HG03457 (cell line): Measurements from ENCODE around the gene RD3L.
"Not testable (repeated sequence)": the region's sequence is repeated elsewhere in the genome, so short reads cannot be mapped to it uniquely, and the experiment has no call there.

ENCODE experiments used
- ATAC-seq: cut with Tn5 transposase; IDR thresholded peaks from one replicate; pipeline ENCODE4 v1.9.1; 2021; ENCODE audit warnings: moderate number of reproducible peaks; ENCODE audit not compliant: unreplicated experiment

The RD3L gene

DNA sequence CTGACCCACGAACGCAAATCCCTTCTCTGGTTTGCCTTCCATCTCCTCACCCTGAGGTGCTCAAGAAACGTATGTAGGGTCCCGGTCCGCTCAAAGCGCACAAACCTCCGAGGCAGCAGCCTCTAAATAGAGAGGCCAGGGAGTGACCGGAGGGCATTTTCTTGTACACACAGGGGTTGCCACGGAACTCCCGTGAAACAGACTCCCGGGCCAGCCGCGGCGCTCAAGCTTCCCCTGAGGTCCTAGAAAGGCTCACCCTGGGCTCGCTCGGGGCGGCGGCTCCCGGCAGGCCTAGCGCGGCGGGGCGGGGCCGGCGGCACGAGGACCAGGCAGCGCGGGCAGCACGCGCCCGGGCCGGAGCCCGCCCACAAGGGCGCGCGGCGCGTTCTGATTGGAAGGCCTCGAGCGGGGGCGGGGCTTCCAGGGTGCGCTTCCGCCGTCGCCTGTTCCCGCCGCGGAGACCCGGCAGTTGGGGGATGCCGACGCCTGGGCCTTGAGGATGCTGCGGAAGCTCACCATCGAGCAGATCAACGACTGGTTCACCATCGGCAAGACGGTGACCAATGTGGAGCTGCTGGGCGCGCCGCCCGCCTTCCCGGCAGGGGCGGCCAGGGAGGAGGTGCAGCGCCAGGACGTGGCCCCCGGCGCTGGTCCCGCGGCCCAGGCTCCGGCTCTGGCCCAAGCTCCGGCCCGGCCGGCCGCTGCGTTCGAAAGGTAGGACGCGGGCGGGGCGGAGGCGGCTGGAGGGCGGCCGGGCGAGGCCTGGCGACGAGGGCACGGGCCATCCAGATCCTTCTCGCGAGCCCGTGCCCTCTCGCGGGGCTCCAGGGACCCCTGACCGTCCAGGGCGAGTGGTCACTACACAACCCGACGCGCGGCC lies 14.1 kb downstream of the RD3L start, which contains the start of gene TDRD9:
TDRD9 (plus strand) TSS at position 446 of the 880 bp plus-strand sequence; CDS start at position 500, 54 bp downstream.
- no peak for ATAC-seq

DNA sequence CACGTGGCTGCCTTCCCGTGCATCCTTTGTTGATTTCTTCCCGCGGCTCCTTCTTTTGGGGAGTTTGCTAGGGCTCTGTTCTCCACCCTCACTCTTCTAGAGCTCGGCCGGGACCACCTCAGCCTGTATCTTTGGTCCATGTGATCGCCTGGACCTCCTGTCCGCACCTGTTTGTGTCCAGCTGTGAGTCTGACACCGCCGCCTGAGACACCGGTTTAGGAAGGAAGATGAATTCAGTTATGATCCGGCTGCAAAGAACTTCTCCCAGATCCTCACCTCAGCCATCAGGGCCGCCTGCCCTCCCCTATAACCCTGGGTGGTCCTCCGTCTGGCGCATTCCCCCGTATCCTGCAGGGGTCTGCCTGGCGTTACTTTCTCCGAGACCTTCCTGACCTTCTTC lies 14.8 kb downstream of the RD3L start:
- ATAC-seq, result no peak

DNA sequence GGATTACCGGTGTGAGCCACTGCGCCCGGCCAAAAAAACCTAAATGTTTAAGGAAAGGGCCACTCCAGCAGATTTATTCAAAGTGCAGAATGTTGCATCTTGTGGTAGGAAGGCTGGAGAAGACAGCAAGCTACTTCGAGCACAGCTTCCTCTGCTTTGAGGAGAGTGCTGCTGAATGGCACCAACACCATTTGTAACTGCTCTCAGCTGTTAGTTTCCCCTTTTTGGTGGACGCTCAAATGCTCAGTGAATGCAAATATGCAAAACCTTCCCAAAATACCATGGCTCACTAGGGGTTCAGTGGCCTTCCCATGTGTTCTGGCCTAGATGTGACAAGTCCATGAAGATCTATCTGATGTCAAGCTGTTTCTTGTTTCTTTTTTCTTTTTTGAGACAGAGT lies 17.0 kb downstream of the RD3L start:
- ATAC-seq, result no peak

DNA sequence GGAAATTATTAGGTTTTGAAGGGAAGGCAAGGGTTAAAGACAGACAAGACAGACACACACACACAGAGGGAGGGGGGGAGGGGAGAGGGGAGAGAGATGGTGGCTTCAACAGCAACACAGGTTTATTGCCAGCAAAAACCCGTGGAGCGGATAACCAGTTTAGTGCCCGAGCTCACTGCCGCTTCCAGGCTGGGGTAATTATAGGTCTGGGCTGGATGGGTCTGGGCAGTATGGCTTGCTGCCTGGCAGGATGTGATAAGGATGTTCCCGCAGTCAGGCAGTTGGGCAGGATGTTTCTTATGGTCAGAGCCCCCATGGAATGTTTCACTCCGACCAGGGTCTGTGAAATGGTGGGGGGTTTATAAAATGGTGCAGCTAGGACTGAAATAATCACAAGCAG lies 18.5 kb downstream of the RD3L start:
- no peak for ATAC-seq

DNA sequence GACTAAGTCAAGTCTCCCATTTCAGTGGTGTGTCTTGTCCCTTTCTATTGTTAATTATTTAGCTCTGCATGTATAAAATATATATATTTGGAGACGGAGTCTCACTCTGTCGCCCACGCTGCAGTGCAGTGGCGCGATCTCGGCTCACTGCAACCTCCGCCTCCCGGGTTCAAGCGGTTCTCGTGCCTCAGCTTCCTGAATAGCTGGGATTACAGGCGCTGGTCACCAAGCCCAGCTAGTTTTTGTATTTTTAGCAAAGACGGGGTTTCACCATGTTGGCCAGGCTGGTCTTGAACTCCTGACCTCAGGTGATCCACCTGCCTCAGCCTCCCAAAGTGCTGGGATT lies 20.5 kb downstream of the RD3L start:
- ATAC-seq, result not testable (repeated sequence)

DNA sequence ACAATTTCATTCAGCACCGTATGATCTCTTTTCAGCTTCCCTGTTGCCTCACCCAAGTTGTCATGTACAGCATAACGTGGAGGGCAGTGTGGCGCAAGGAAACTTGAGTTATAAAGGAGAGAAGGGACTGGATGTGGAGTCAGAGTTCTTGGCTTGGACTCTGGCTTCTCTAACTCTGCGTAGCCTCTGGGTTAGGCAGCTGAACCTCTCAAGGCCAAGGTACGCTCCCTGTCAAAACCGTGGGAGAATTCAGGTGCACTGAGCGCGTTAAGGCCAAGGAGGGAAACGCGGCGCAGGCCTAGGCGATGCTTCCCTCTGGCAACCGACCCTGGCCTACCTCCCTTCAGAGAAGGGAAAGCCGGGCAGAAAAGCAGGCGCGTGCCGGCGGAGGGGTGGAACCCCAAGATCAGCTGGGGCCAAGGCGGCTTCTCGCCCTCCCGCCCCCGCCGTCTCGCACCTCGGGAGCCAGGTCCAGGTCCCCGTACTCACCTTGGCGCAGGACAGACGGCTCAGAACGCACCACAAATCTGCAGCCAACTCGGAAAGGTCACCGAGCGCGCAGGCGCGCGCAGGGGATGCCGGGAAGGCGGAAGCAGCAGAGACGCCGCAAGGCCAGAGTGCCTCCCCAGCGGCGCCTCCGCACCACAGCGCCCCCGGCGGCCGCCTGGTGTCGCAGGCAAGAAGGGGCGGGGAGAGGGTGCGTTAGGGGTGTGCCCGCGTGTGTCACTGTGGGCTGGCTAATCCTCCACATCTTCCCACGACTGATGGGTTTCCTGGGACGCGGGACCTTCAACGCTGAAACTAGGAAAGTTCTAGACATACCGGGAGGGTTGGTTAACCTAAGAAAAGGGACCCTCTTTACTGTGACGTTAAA lies 21.1 kb downstream of the RD3L start:
- peak; percentile 87 for ATAC-seq

DNA sequence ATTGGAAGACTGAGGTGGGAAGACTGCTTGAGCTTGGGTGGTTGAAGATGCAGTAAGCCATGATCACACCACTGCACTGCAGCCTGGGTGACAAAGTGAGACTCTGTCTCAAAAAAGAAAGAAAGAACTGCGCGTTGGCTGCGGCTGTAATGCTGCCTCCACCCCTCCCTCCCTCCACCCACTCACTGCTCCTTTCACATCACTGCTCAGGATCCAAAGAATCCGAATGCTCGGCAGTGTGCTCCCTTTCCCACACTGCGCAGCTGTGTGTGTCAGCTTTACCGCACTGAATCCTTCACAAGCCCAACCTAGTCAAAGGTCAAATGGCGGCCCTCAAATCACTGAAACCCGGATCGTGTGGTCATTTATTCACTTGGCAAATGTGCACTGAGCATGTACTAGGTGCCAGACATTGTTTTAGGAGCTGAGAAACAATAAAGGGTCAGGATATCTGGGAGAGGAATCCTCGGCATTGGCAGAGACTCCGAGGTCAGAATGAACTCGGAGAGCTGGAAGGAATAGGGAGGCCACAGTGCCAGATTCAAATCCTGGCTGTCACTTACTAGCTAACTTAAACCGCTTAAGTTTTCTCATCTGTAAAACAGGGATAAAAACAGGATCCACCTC lies 25.6 kb downstream of the RD3L start:
- no peak for ATAC-seq

DNA sequence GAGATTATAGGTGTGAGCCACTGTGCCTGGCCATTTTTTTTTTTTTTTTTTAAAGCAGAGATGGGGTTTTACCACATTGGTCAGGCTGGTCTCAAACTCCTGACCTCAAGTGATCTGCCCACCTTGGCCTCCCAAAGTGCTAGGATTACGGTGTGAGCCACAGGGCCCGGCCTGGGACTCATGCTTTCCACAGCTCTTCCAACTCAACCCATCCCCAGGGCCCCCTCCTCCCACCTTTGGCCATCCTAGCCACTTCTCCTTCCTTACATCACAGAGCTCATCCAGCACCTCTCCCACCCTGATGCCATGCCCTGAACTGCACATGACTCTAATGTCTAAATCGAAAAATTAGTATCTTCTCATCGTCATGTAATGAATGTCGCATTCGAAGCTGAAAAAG lies 26.7 kb downstream of the RD3L start:
- no peak for ATAC-seq

DNA sequence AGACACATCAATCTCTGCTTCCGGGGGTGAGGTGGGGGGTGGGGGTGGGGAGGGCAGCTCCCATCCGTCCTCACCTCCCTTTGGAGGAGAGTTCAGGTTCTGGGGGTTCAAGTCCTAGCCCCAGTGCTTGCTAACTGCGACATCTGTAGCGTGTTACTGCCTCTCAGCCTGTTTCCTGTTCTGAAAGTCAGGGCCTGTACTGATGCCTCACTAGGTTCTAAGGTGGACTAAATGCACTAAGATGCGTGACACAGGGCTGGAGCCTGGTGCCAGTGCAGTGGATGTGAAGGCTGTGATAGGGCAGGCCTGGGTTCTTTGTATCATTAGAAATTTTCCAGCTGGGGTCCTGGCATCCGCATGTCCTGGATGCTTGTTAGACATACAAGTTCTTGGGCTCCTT lies 31.3 kb downstream of the RD3L start:
- ATAC-seq, result no peak

DNA sequence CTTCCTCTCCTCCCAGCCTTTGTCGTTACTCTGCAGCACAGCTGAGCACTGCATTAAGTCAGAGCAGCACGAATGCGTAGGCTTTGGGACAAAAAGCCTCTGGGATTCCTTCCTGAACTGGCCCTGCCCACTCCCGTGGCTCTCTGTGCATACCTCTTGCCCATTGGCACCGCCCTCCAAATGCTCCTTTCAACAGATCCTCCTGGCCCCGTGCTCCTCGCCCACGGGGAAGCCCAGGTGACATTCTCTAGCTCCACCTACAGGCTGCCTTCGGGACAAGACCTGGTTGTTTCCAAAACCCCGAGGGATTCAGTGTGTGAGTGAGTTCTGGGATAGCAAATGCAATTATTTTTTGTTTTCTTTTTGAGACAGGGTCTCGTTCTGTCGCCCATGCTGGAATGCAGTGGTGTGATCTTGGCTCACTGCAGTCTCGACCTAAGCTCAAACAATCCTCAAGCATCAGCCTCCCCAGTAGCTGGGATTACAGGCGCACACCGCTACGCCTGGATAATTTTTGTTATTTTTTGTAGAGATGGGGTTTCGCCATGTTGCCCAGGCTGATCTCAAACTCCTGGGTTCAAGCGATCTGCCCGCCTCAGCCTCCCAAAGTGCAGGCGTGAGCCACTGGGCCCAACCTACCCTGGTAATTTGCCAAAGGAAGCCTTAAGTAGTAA lies 31.9 kb downstream of the RD3L start:
- no peak for ATAC-seq

DNA sequence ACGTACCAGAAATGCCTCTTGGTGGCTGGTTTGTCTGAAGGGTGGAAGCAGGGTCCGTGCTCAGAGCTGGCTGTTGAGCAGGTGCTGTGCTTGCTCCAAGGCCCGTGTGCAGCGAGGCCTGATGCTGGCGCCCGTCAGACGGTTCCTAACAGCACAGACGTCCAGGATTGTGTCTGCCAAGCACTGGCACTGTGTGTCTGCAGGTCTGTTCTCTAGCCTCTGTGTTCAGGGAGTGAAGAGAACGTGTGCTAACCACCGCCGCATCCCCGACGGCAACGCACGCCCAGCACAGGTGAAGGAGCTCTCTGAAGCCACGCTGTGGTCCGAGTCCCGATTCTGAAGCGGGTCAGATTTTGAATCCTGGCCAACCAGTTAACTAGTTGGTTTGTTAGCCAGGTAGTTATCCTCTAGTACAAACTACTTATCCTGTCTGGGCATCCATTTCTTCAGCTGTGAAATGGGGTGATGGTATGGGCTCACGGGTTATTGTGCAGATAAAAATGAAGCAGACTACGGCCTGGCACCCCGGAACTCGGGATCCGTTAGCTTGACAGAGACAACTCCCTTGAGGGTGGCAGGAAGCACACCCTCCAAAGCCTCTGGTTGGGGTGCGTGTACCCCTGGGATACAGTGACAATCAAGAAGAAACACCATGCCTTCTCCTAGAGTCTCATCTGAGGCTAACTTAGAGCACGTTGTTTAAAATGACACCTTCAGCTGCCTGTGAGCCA lies 32.6 kb downstream of the RD3L start:
- ATAC-seq, result no peak

DNA sequence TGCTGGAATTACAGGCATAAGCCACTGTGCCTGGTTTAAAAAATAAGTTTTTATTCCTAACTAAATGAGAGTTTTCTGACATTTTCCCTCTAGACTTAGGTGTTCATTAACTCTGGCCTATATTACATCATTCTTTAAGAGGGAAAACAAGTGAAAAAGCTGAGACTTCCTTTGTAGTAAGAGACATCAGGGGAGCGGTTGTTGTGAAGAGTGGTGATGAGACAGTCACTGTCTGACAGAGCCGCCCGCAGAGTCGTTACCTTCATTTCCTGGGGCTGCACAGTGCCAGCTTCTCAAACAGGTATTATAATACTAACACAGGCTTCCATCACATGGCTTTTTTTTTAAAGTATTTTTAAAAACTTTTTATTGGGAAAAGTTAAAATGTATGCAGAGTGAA lies 33.7 kb downstream of the RD3L start:
- ATAC-seq, result no peak

DNA sequence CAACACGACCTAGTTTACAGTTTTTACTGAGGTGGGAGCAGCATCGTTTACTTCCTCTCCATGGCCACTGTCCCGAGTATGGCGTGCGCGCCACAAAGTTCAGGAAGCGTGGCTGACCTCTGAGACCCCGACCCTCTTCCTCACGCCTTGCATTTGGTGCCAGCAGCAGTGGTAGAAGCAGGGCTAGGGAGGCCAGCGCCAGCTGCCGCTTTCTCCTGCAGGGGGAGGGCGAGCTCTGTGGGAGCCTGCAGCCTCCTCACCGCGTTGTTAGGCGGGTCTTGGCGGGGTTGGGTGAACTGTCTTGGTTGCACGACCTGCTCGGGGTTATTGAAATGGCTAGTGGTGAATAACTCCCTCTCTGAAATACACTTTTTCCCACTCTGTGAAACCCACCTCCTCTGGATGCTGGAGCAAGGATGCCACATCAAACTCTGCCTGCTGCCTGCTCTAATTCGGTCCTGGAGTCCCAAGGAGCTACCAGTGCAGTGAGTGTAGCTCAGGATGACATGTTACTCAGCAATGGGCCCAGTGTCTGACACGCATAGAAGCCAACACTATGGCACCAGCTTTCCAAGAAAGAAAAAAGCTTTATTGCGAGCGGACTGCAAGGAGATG lies 36.4 kb downstream of the RD3L start:
- ATAC-seq, result no peak

DNA sequence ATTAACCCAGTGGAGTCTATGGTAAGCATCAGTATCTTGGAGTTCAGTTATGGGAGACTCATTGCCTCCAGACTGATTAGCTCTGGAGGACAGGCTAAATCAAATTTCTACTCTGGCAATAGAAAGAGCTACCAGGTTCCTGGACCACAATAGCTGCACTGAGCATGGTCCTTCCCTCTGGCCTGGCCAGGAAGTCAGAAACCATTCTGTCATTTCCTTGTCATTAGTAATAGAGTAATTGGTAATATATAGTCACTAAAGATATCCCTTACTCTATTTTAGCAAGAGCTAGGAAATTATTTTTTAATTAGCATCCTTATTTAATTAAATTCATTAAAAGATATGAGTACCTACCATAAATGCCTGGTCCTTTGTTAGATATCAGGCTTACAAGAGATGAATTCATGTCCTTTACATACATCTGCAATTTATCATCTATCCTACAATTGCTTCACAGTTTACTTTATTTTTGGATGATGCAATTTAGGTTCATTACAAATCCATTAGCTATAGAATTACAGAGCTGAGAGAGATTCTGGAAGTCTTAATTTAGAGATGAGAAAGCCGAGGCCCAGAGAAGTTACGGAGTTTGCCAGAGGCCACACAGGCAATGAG lies 37.7 kb downstream of the RD3L start:
- no peak for ATAC-seq

DNA sequence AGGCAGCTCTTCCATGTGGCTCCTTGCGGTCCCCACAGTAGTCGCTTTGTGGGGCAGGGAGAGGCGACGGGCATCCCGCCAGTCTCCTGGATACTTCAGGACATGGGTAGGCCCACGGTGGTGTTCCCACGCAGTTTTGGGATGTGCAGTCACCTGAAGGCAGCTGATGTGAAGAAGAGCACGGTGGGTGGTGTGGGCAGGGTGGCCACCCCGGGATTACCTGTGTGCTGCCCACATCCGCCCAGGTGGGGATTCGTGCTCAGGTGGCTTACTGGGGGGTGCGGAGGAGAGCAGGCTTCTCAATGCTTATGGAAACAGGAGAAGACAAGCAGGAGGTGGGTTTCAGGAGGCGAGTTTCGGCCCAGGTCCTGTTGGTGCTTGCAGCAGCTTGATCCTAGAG lies 42.5 kb downstream of the RD3L start:
- ATAC-seq, result no peak

DNA sequence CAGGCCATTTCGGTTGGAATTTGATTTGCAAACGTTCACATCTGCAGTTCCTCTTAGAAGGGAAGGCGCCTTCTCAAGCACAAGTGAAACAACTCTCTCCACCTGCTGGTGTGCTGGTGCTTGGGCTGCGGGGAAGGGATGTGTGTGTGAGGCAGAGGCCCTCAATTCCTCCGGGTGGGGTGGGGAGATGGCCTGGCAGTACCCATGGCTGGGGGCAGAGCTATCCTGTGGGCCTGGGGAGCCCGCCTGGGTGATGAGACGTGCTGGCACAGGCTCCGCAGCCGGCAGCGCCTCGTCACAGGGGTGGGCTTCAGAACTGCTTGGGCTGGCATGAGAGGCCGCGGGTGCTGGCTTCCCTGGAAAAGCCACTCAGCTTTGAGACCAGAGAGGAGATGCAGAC lies 43.0 kb downstream of the RD3L start:
- ATAC-seq, result no peak

DNA sequence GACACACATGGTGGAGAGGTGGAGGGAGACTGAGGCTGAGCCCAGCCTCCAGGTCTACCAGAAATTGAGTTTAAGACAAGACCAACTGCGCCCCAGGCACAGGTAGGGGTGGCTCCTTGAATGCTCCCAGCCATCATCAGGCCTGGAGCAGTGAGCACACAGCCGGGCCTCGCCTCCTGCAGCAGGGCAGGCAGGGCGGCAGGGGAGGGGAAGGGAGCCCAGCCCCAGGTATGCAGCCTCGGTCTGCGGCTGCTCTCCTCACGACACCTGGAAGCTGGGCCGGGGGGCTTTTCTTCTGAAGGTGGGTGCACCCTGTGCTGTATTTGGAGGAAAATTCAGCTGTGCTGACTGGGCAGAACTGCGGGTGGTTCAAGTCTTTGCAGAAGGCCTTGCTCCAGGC lies 43.6 kb downstream of the RD3L start:
- no peak for ATAC-seq

DNA sequence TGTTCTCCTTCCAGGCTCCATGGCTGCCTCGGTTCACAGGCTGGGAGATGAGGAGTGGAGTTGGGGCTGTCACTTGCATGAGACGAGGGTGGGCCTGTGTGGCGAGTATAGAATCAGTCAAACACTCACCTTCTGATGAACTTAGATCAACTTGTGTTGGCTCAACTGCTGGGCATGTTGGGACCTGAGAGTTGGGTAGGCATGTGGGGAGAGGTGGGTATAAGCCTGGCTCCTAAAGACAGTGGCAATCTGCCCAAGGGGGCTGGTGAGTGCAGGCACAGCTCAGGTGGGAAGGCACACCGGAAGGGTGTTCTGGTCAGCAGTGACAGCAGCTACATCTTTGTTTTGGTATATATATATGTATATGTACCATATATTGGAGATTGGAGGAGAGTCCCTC lies 44.1 kb downstream of the RD3L start:
- no peak for ATAC-seq
